Measurements from ENCODE around the gene GNB1. TPM values are rescaled to one million over a fixed set of nuclear protein-coding genes. Genes with fewer than 3 reads are reported as not detected.

GNB1 gene
- total and polyA plus RNA-seq, 9 of the 15 experiments (the other 6 are each of a cell fraction or from before 2014, with no cell fraction given), result 34.3 to 388 (median 114) TPM

DNA sequence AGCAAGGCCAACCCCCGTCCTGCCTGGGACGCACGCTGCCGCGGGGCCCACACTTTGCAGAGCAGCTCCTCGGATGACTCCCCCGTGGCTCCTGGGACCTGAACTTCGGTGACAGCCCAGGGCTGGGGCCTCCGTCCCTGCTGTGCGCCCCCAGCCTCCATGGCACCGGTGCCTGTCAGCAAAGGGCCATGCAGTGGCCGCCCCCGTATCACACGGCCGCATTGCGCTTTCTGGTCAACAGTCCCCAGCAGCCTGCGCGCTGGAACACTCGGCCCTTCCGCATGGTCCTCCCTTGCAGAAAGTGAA is 130.6 kb downstream of the GNB1 start:
- H3K9me3 ChIP-seq (replicated peaks; ENCODE audit: control insufficient read depth, insufficient read depth, low read depth, low read length), result no peaks in the 10 kb centered on the region
- H3K27me3 ChIP-seq (ENCODE audit: control insufficient read depth in 2 of 2, insufficient read depth in 2 of 2, low read length in 2 of 2), result no peaks in the 10 kb centered on the region
- no peak overlapping the region for H2AFZ ChIP-seq (ENCODE audit: low read depth, low read length)
- in situ Hi-C loops (cut with MboI), result no loop called here
- ChIA-PET CTCF (ENCODE audit: low intra/inter-chr PET ratio) (no interaction called here), POLR2A (interaction anchor here (0.6 to 1.7 kb wide), 3 partner anchors 11 to 390 kb away, joined by 3 to 6 read pairs (median 3); no protein-coding TSS in a partner anchor)
- H3K36me3 ChIP-seq (ENCODE audit: control insufficient read depth, insufficient read depth, low read length), result peaks cover 96% of the 10 kb centered on the region
- TF ChIP-seq EGR1 (conservative IDR thresholded peaks at IDR 0.05) (0 out of 2 replicates have a peak, but pooled peaks have one; percentile 21), TAF7 (tag; IDR thresholded peaks at IDR 0.05) (no peak), PRMT5 (CRISPR knock-in tag; IDR thresholded peaks at IDR 0.05) (no peak), ZNF830 (CRISPR knock-in tag; IDR thresholded peaks at IDR 0.05) (no peak), CBX2 (IDR thresholded peaks at IDR 0.05; ENCODE audit: insufficient read depth, low read length, poor library complexity, severe bottlenecking) (no peak)
- no peak for FAIRE-seq
- peak overlapping the region in 1 of 2 experiments; percentile 86; a peak in 2 of 4 replicates for H3K9ac ChIP-seq (ENCODE audit: insufficient read depth in 1 of 2, low read depth in 2 of 2, low read length in 2 of 2)
- no peak overlapping the region for H3K27ac ChIP-seq (ENCODE audit: extremely low read depth, low read depth, low read length)
- intact Hi-C loops (cut with micrococcal nuclease), result no loop called here
- H3K9me1 ChIP-seq (ENCODE audit: control insufficient read depth, insufficient read depth, low read length), result peaks cover 9% of the 10 kb centered on the region
- 92% methylated on average over 15 of the region's 20 CpGs for WGBS (ENCODE audit: insufficient coverage, low coverage, missing lambda C conversion rate)
- no TSS peak for BruUV-seq (replicated peaks)
- peaks cover 16 to 56% of the 10 kb centered on the region in 2 experiments for H3K4me1 ChIP-seq (replicated peaks in 1 of 2; ENCODE audit: control insufficient read depth in 2 of 2, insufficient read depth in 2 of 2, low read length in 2 of 2)
- DNase-seq (ENCODE audit: extremely low read depth in 1 of 4, low spot score in 3 of 4), result peak in 1 of 4 experiments; percentile 15
- no peak overlapping the region for H3K4me2 ChIP-seq (ENCODE audit: insufficient read depth, low read length)
- no peak overlapping the region for H3K4me3 ChIP-seq
- no peak for ATAC-seq
- peaks cover 64% of the 10 kb centered on the region for H3K79me2 ChIP-seq (ENCODE audit: control insufficient read depth, insufficient read depth, low read length)
- H4K20me1 ChIP-seq (replicated peaks; ENCODE audit: control insufficient read depth, insufficient read depth, low read length), result 0 out of 2 replicates have a peak, but pooled peaks cover 5% of the 10 kb centered on the region
